GM12878 (cell line): ENCODE measurements around the gene RAB15. TPM values are rescaled to one million over a fixed set of nuclear protein-coding genes. Genes with fewer than 3 reads are reported as not detected.

ENCODE experiments used
- ATAC-seq: fragments of 200-7000 bp; cut with Tn5 transposase; 3 replicates; pipeline ENCODE4 v1.9.1; 2020; ENCODE audit warnings: mild to moderate bottlenecking, moderate library complexity
- BruUV-seq: library from RNA; stranded (reverse); fragments of 400-500 nt; replicated peaks from 2 replicates; lab custom pipeline; 2021; lab: Mats Ljungman, UMichigan
- CTCF ChIA-PET: fragments of 300-600 bp; sonication (Branson Sonifier 250); formaldehyde crosslinking; extraction: SDS; loops from one replicate; lab custom pipeline; 2021; ENCODE audit warnings: inconsistent platforms; lab: Yijun Ruan, JAX
- POLR2A ChIA-PET: fragments of 350-600 bp; formaldehyde crosslinking; extraction: SDS; loops from one replicate; lab custom pipeline; 2021; ENCODE audit warnings: inconsistent platforms; lab: Charles Lee
- RAD21 ChIA-PET: fragments of 300-600 bp; sonication (Branson Sonifier 250); formaldehyde crosslinking; loops from one replicate; lab custom pipeline; 2023; ENCODE audit warnings: antibody characterized with exemption; ENCODE audit not compliant: unreplicated experiment; lab: Charles Lee
- SMC1A ChIA-PET: fragments of 300-600 bp; sonication (Branson Sonifier 250); formaldehyde crosslinking; loops from one replicate; lab custom pipeline; 2023; ENCODE audit not compliant: unreplicated experiment, uncharacterized antibody; lab: Charles Lee
- DNase-seq: peaks from one replicate; pipeline ENCODE4 v3.0.0-alpha.2; 2011; ENCODE audit warnings: low read depth, low spot score
- FAIRE-seq: peaks from 3 replicates; lab custom pipeline; 2011; peaks lifted over from hg19 to GRCh38; lab: Jason Lieb, UNC
- H2AFZ ChIP-seq: 2 replicates; pipeline ENCODE4 v1.6.0; 2011; ENCODE audit warnings: low read depth, low read length, control low read depth; ENCODE audit not compliant: control insufficient read depth
- H3K27ac ChIP-seq: 2 replicates; pipeline ENCODE4 v1.5.1; 2011; ENCODE audit warnings: control low read depth; ENCODE audit not compliant: control insufficient read depth, insufficient read depth
- H3K27me3 ChIP-seq, 2 experiments: replicated peaks in 1 of 2; 2 replicates each; pipeline versions ENCODE4 v1.6.0 to v1.6.1; 2011; ENCODE audit warnings: low read length in 1 of 2; ENCODE audit not compliant: control insufficient read depth in 2 of 2, insufficient read depth in 2 of 2
- H3K36me3 ChIP-seq, 2 experiments: 2 replicates each; pipeline ENCODE4 v1.5.1; 2011; ENCODE audit warnings: low read length in 1 of 2; ENCODE audit not compliant: control insufficient read depth in 2 of 2, insufficient read depth in 2 of 2
- H3K4me1 ChIP-seq: 2 replicates; pipeline ENCODE4 v1.6.1; 2011; ENCODE audit warnings: mild to moderate bottlenecking, low read length, moderate library complexity, mixed read lengths; ENCODE audit not compliant: control insufficient read depth, insufficient read depth
- H3K4me2 ChIP-seq: 2 replicates; pipeline ENCODE4 v1.6.0; 2011; ENCODE audit warnings: control low read depth; ENCODE audit not compliant: control insufficient read depth, insufficient read depth
- H3K4me3 ChIP-seq: fragments of 200-600 bp; sonication (generic); 2 replicates; pipeline ENCODE4 v1.5.1; 2016
- H3K79me2 ChIP-seq: 2 replicates; pipeline ENCODE4 v1.6.0; 2011; ENCODE audit warnings: low read length; ENCODE audit not compliant: control insufficient read depth, insufficient read depth
- H3K9ac ChIP-seq: 2 replicates; pipeline ENCODE4 v1.8.0; 2011; ENCODE audit warnings: low read length, control low read depth, mixed read lengths; ENCODE audit not compliant: control insufficient read depth, insufficient read depth
- H3K9me3 ChIP-seq: replicated peaks from 3 replicates; pipeline ENCODE4 v1.5.1; 2011; ENCODE audit warnings: mild to moderate bottlenecking, low read length; ENCODE audit not compliant: control insufficient read depth, insufficient read depth
- H4K20me1 ChIP-seq: 2 replicates; pipeline ENCODE4 v1.6.0; 2011; ENCODE audit not compliant: control insufficient read depth, insufficient read depth
- BCL3 ChIP-seq: IDR thresholded peaks from 2 replicates; pipeline ENCODE4 v1.6.1; 2011; ENCODE audit warnings: borderline replicate concordance, low read depth, mild to moderate bottlenecking, moderate library complexity, low read length; ENCODE audit not compliant: insufficient read depth, poor library complexity, severe bottlenecking
- BMI1 ChIP-seq: fragments of 450-650 bp; IDR thresholded peaks from 2 replicates; pipeline ENCODE4 v1.6.1; 2016; ENCODE audit warnings: mild to moderate bottlenecking, moderate library complexity, borderline replicate concordance
- IKZF2 ChIP-seq, 2 experiments: fragments of 450-650 bp; IDR thresholded peaks; 2 replicates each; pipeline ENCODE4 v1.6.1; 2017; ENCODE audit warnings: mild to moderate bottlenecking in 2 of 2, moderate library complexity in 2 of 2
- MEF2B ChIP-seq: fragments of 450-650 bp; IDR thresholded peaks from 2 replicates; pipeline ENCODE4 v1.6.1; 2018; ENCODE audit warnings: mild to moderate bottlenecking, moderate library complexity; ENCODE audit not compliant: partially characterized antibody, poor library complexity, severe bottlenecking
- RELA ChIP-seq: fragments of 450-650 bp; IDR thresholded peaks from 2 replicates; pipeline ENCODE4 v1.8.0; 2014; ENCODE audit warnings: borderline replicate concordance; ENCODE audit not compliant: partially characterized antibody
- RFX5 ChIP-seq: IDR thresholded peaks from 2 replicates; pipeline ENCODE4 v1.6.1; 2011; ENCODE audit warnings: low read depth, low read length, improper control_type of control experiment
- TAF1 ChIP-seq: IDR thresholded peaks from 2 replicates; pipeline ENCODE4 v1.6.1; 2011; ENCODE audit warnings: mild to moderate bottlenecking, low read depth, low read length, borderline replicate concordance
- WGBS: methylation state at CpG from one replicate; pipeline ENCODE4 v1.1.6; 2016; ENCODE audit warnings: low lambda C conversion rate; ENCODE audit not compliant: insufficient replicate concordance, insufficient coverage; ENCODE audit errors: missing lambda C conversion rate; 5-methylcytosine and 5-hydroxymethylcytosine counted together
- in situ Hi-C: fragments of 300-500 bp; cut with MboI; formaldehyde crosslinking; loops from 9 replicates; pipeline ENCODE4 v1.14.3; 2018; ENCODE audit warnings: mixed read lengths
- intact Hi-C: fragments of 100-400 bp; cut with micrococcal nuclease; formaldehyde crosslinking; loops from one replicate; pipeline ENCODE4 v1.14.2; 2022; ENCODE audit not compliant: unreplicated experiment
- polyA plus RNA-seq, 11 experiments: library from polyadenylated mRNA; depleted of rRNA in 4 of 11; unstranded in 6 of 11; stranded (reverse) in 5 of 11; fragments of >200 nt; fragmentation: Nextera tagmentation in 4 of 11; fragmentation: Illumina TruSeq in 1 of 11; extraction: Ambion mirVana in 4 of 11; extraction: Trizol in 1 of 11; gene quantifications; 1 replicate in 1 of 11; 2 replicates in 10 of 11; pipeline versions ENCODE4 v1.2.1 to v1.2.3, GENCODE V29; 2011 to 2016; ENCODE audit warnings: inconsistent platforms in 2 of 11, missing spikeins in 2 of 11, low read depth in 1 of 11
- total RNA-seq, 4 experiments: library from RNA; depleted of rRNA in 3 of 4; stranded (reverse); fragments of >200 nt in 3 of 4; fragmentation: Illumina TruSeq in 1 of 4; extraction: Trizol in 1 of 4; gene quantifications; 2 replicates each; pipeline versions ENCODE4 v1.2.1 to v1.2.3, GENCODE V29; 2013 to 2021

The RAB15 gene
- total and polyA plus RNA-seq, 10 of the 15 experiments (the other 5 are each of a cell fraction or from before 2014, with no cell fraction given), result 0.32 to 3.9 (median 2.1) TPM

GRCh38 chr14:64930085-64930843, 41.9 kb downstream of the RAB15 start:
- TF ChIP-seq TAF1 (no peak), MEF2B (no peak), BMI1 (no peak), RFX5 (no peak), IKZF2 (IDR thresholded peaks at IDR 0.05) (no peak), RELA (no peak), BCL3 (no peak)
- no peak overlapping the region for H3K4me3 ChIP-seq
- H3K4me2 ChIP-seq, result no peak overlapping the region
- H3K36me3 ChIP-seq, result peaks cover 1 to 26% of the 10 kb centered on the region in 2 experiments
- H4K20me1 ChIP-seq, result no peaks in the 10 kb centered on the region
- intact Hi-C loops, result no loop called here
- no peak overlapping the region for H3K27ac ChIP-seq
- ChIA-PET SMC1A (no interaction called here), CTCF (no interaction called here), POLR2A (interaction anchor here (0.7 kb wide), 1 partner anchor 15 kb away, joined by 9 read pairs; no protein-coding TSS in a partner anchor), RAD21 (no interaction called here)
- H3K79me2 ChIP-seq, result no peaks in the 10 kb centered on the region; the same call in 1 of the 2 replicates
- no peak overlapping the region for H2AFZ ChIP-seq
- DNase-seq (no peak), FAIRE-seq (no peak), ATAC-seq (no peak)
- in situ Hi-C loops, result no loop called here
- H3K4me1 ChIP-seq, result peaks cover 17% of the 10 kb centered on the region
- H3K27me3 ChIP-seq, result no peaks in the 10 kb centered on the region
- no TSS peak for BruUV-seq
- H3K9me3 ChIP-seq, result no peaks in the 10 kb centered on the region
- 94% methylated on average over 3 of the region's 3 CpGs for WGBS
- H3K9ac ChIP-seq, result no peak overlapping the region
